ENCODE data around the gene ICAM3.

ICAM3 gene

GRCh38 chr19:10284960-10285278, 54.5 kb downstream of the ICAM3 start:
- TF ChIP-seq CTCF (IDR thresholded peaks at IDR 0.05; ENCODE audit: poor library complexity, severe bottlenecking), result no peak
- H3K36me3 ChIP-seq (ENCODE audit: low read depth), result no peaks in the 10 kb centered on the region
- no peak overlapping the region for H3K4me3 ChIP-seq (ENCODE audit: severe bottlenecking)
- no peak for DNase-seq (ENCODE audit: low spot score)
- H3K27ac ChIP-seq (ENCODE audit: poor library complexity, severe bottlenecking), result no peak overlapping the region
- no peaks in the 10 kb centered on the region for H3K9me3 ChIP-seq (ENCODE audit: severe bottlenecking)
- H3K4me1 ChIP-seq (ENCODE audit: insufficient read depth, poor library complexity, severe bottlenecking), result peaks cover 24% of the 10 kb centered on the region
- H3K27me3 ChIP-seq (ENCODE audit: insufficient read depth, poor library complexity, severe bottlenecking), result no peaks in the 10 kb centered on the region
- ATAC-seq (ENCODE audit: low read depth), result no peak

- Histone ChIP-seq H3K4me3 (ENCODE audit: severe bottlenecking) (no peak overlapping the region), H3K27me3 (ENCODE audit: insufficient read depth, poor library complexity, severe bottlenecking) (no peaks in the 10 kb centered on the region), H3K9me3 (ENCODE audit: severe bottlenecking) (no peaks in the 10 kb centered on the region), H3K4me1 (ENCODE audit: insufficient read depth, poor library complexity, severe bottlenecking) (peaks cover 24% of the 10 kb centered on the region), H3K27ac (ENCODE audit: poor library complexity, severe bottlenecking) (no peak overlapping the region), H3K36me3 (ENCODE audit: low read depth) (no peaks in the 10 kb centered on the region)
- TF ChIP-seq CTCF (IDR thresholded peaks at IDR 0.05; ENCODE audit: poor library complexity, severe bottlenecking), result no peak
- DNase-seq (ENCODE audit: low spot score), result no peak
- no peak for ATAC-seq (ENCODE audit: low read depth)
Observed at GRCh38 chr19:10284065-10284959, 55.1 kb downstream of the ICAM3 start.

All from RWPE2 (cell line).